Measurements from ENCODE around the gene HOXD3. TPM values are rescaled to one million over a fixed set of nuclear protein-coding genes. Genes with fewer than 3 reads are reported as not detected.

The HOXD3 gene
- total RNA-seq, 1 donor from 2014 or later = 25.4 TPM

DNA sequence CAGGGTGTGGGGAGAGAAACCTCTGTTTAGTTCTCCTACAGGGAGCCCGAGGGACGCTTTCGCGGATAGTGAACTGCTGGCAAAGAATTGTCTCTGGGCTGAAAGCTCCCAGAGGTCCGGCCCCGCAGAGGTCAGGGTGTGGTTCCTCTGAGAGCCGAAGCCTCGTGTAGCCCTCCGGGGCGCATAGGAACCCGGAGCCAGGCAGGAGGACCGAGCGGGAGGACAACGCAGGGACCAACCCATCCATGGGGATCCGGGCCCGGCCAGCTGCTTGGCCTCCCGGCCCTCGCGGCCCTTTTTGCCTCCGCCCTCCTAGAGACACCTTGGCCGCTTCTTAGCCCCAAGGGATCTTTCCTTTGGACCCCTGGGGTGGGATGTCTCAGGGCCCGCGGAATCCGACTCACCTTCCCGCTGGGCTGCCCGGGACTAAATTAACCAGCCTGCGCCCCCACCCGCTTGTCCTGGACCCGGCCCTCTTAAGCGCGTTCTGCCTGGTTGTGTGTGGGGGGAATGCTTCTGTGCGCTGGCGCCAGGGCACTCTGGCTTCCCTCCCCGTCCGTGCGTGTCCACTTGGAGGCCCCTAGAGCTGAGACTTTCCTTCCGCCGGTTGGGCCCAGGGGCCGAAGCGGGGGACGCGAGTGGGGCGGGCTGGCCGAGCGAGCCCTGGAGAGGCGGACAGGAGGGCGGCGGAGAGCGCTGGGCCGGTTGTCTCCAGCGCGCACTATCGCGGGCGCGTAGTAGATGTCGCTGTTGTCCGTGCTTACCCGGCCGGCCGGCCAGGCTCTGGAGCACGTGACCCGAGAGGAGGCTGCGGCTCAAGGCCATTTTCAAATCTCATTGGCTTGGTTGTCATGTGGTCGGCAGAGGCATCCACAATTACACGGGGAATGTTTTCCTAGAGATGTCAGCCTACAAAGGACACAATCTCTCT, 41.0 kb upstream of the HOXD3 start, which contains the start of gene HOXD10:
Gene HOXD10 (plus strand): TSS at position 896 of the 931 bp plus-strand sequence. CDS start 56 bp downstream, outside the sequence.
- TF ChIP-seq CTCF (conservative IDR thresholded peaks at IDR 0.05) = peak; percentile 51
- H3K27ac Mint-ChIP-seq = no peak within 1 kb of the TSS
- peak within 1 kb of the TSS; percentile 58 for H3K4me3 Mint-ChIP-seq
- H3K27me3 Mint-ChIP-seq = peaks cover 99% of the 10 kb centered on the region
- peaks cover 6% of the 10 kb centered on the region for H3K9me3 Mint-ChIP-seq
- peaks cover 9% of the 10 kb centered on the region for H3K36me3 Mint-ChIP-seq
- H3K4me1 Mint-ChIP-seq (ENCODE audit: unreplicated experiment) = no peaks in the 10 kb centered on the region
- DNase-seq (ENCODE audit: extremely low spot score, unreplicated experiment) = no peak

- TF ChIP-seq CTCF (conservative IDR thresholded peaks at IDR 0.05) = no peak
- no peak overlapping the region for H3K27ac Mint-ChIP-seq
Observed at GRCh38 chr2:176117162-176117822, 39.8 kb upstream of the HOXD3 start.

GRCh38 chr2:176117823-176118371, 39.2 kb upstream of the HOXD3 start:
- Mint-ChIP-seq H3K36me3 (peaks cover 9% of the 10 kb centered on the region), H3K4me3 (peak overlapping the region; percentile 28), H3K9me3 (peaks cover 6% of the 10 kb centered on the region), H3K27me3 (peaks cover 95% of the 10 kb centered on the region), H3K4me1 (ENCODE audit: unreplicated experiment) (no peaks in the 10 kb centered on the region), H3K27ac (no peak overlapping the region)
- no peak for DNase-seq (ENCODE audit: extremely low spot score, unreplicated experiment)
- no peak for TF ChIP-seq CTCF (conservative IDR thresholded peaks at IDR 0.05)

More at GRCh38 chr2:176117162-176117822, 39.8 kb upstream of the HOXD3 start:
- no peak for DNase-seq (ENCODE audit: extremely low spot score, unreplicated experiment)
- H3K4me3 Mint-ChIP-seq = no peak overlapping the region
- peaks cover 97% of the 10 kb centered on the region for H3K27me3 Mint-ChIP-seq
- H3K9me3 Mint-ChIP-seq = peaks cover 6% of the 10 kb centered on the region
- H3K36me3 Mint-ChIP-seq = peaks cover 9% of the 10 kb centered on the region
- H3K4me1 Mint-ChIP-seq (ENCODE audit: unreplicated experiment) = no peaks in the 10 kb centered on the region

GRCh38 chr2:176118601-176119339, 38.3 kb upstream of the HOXD3 start:
- peak; percentile 67 for TF ChIP-seq CTCF (conservative IDR thresholded peaks at IDR 0.05)
- Mint-ChIP-seq H3K9me3 (peaks cover 6% of the 10 kb centered on the region), H3K27me3 (peaks cover 93% of the 10 kb centered on the region), H3K4me3 (peak overlapping the region; percentile 28), H3K36me3 (peaks cover 9% of the 10 kb centered on the region), H3K27ac (no peak overlapping the region), H3K4me1 (ENCODE audit: unreplicated experiment) (peaks cover 4% of the 10 kb centered on the region)
- no peak for DNase-seq (ENCODE audit: extremely low spot score, unreplicated experiment)
